Gastroesophageal sphincter (tissue), 3 donors: ENCODE measurements around the gene SBNO1.

Experiments
- EP300 ChIP-seq: sonication (generic); formaldehyde crosslinking; IDR thresholded peaks from one replicate; pipeline ENCODE4 v1.6.1; 2017; ENCODE audit warnings: antibody characterized with exemption, mild to moderate bottlenecking
- TF ChIP-seq, protein P1 (sequence below), 4 experiments: fragments of 200-600 bp in 2 of 4; fragments of 450-650 bp in 2 of 4; sonication (generic) in 1 of 4; IDR thresholded peaks; one replicate each; pipeline ENCODE4 v1.5.1; 2017 to 2019; ENCODE audit warnings: antibody characterized with exemption in 4 of 4, mild to moderate bottlenecking in 2 of 4, moderate library complexity in 2 of 4

DNA sequence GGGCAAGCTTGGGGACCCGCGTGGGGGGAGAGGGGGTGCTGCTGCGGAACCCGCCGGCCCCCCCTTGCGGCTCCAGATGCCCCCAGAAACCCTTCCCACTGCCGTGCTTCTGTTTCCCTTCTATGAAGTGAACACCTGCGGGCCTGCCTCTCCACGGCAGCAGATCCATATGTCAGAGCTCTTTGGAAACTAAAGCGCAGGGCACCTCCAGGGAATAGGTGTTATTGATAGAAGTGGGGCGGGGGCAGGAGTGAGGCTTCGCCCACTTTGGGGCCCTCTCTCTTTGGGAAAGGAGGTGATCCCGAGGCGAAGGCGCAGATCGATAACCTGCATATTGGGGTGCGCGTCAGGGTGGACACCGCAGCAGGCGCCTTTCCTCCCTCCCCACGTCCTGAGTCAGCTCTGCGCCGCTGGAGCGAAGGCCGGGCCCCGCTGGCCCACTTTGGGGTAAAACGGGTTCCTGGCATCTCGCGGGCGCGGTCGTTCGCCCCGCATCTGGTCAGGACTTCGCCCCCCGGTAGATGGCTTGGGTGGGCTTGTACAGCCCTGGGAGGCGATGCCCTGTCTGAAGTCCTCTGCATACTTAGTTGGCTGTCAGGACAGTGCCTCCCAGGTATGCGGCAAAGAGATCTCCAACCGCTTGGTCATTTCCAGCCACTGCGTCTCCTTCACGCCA, 19.8 kb upstream of the SBNO1 start:
- TF ChIP-seq EP300, result no peak
- TF ChIP-seq, protein P1, sequence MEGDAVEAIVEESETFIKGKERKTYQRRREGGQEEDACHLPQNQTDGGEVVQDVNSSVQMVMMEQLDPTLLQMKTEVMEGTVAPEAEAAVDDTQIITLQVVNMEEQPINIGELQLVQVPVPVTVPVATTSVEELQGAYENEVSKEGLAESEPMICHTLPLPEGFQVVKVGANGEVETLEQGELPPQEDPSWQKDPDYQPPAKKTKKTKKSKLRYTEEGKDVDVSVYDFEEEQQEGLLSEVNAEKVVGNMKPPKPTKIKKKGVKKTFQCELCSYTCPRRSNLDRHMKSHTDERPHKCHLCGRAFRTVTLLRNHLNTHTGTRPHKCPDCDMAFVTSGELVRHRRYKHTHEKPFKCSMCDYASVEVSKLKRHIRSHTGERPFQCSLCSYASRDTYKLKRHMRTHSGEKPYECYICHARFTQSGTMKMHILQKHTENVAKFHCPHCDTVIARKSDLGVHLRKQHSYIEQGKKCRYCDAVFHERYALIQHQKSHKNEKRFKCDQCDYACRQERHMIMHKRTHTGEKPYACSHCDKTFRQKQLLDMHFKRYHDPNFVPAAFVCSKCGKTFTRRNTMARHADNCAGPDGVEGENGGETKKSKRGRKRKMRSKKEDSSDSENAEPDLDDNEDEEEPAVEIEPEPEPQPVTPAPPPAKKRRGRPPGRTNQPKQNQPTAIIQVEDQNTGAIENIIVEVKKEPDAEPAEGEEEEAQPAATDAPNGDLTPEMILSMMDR (IDR thresholded peaks at IDR 0.05), result no peak
